HEK293 (cell line): Measurements from ENCODE around the gene HLA-DMB.
A peak's percentile ranks its signal among the peaks of the same experiment; 100 is the strongest.

Source experiments
- BCL11A ChIP-seq: fragments of 450-650 bp; formaldehyde crosslinking; IDR thresholded peaks from 2 replicates; pipeline ENCODE4 v1.5.1; 2016; ENCODE audit warnings: low read depth, missing biosample characterization, missing genetic modification characterization
- FEZF1 ChIP-seq: fragments of 450-650 bp; formaldehyde crosslinking; IDR thresholded peaks from 2 replicates; pipeline ENCODE4 v1.5.1; 2016; ENCODE audit warnings: missing biosample characterization, missing genetic modification characterization
- GLIS1 ChIP-seq: fragments of 450-650 bp; formaldehyde crosslinking; IDR thresholded peaks from 2 replicates; pipeline ENCODE4 v1.5.1; 2016; ENCODE audit warnings: missing biosample characterization, missing genetic modification characterization
- HIC1 ChIP-seq: fragments of 450-650 bp; formaldehyde crosslinking; IDR thresholded peaks from 2 replicates; pipeline ENCODE4 v1.5.1; 2016; ENCODE audit warnings: missing biosample characterization, missing genetic modification characterization
- KLF8 ChIP-seq: fragments of 450-650 bp; formaldehyde crosslinking; IDR thresholded peaks from 2 replicates; pipeline ENCODE4 v1.5.1; 2016; ENCODE audit warnings: missing biosample characterization, missing genetic modification characterization
- MEIS1 ChIP-seq: sonication (generic); formaldehyde crosslinking; IDR thresholded peaks from 2 replicates; pipeline ENCODE4 v1.8.1; 2022; ENCODE audit warnings: missing genetic modification reagents, mild to moderate bottlenecking, borderline replicate concordance
- SP7 ChIP-seq: fragments of 450-650 bp; formaldehyde crosslinking; IDR thresholded peaks from 2 replicates; pipeline ENCODE4 v1.5.1; 2016; ENCODE audit warnings: missing biosample characterization, missing genetic modification characterization
- ZBTB20 ChIP-seq: fragments of 450-650 bp; formaldehyde crosslinking; IDR thresholded peaks from 2 replicates; pipeline ENCODE4 v1.5.1; 2016; ENCODE audit warnings: missing biosample characterization, missing genetic modification characterization
- ZBTB44 ChIP-seq: fragments of 450-650 bp; IDR thresholded peaks from 2 replicates; pipeline ENCODE4 v1.5.1; 2018; ENCODE audit warnings: missing biosample characterization, mild to moderate bottlenecking, missing genetic modification characterization
- ZBTB8A ChIP-seq: fragments of 450-650 bp; formaldehyde crosslinking; IDR thresholded peaks from 2 replicates; pipeline ENCODE4 v1.5.1; 2016; ENCODE audit warnings: missing biosample characterization, missing genetic modification characterization
- ZFP37 ChIP-seq: fragments of 450-650 bp; formaldehyde crosslinking; IDR thresholded peaks from 2 replicates; pipeline ENCODE4 v1.5.1; 2016; ENCODE audit warnings: missing biosample characterization, missing genetic modification characterization
- ZNF280C ChIP-seq: fragments of 450-650 bp; formaldehyde crosslinking; IDR thresholded peaks from 2 replicates; pipeline ENCODE4 v1.5.1; 2016; ENCODE audit warnings: missing biosample characterization, missing genetic modification characterization
- ZNF335 ChIP-seq: fragments of 450-650 bp; formaldehyde crosslinking; conservative IDR thresholded peaks from 2 replicates; pipeline ENCODE4 v1.5.1; 2016; ENCODE audit warnings: missing biosample characterization, missing genetic modification characterization
- ZNF366 ChIP-seq: fragments of 450-650 bp; formaldehyde crosslinking; conservative IDR thresholded peaks from 2 replicates; pipeline ENCODE4 v1.5.1; 2016; ENCODE audit warnings: missing biosample characterization, missing genetic modification characterization
- ZNF37A ChIP-seq: fragments of 450-650 bp; IDR thresholded peaks from 2 replicates; pipeline ENCODE4 v1.5.1; 2018; ENCODE audit warnings: missing biosample characterization, missing genetic modification characterization
- ZNF394 ChIP-seq: fragments of 450-650 bp; formaldehyde crosslinking; IDR thresholded peaks from 2 replicates; pipeline ENCODE4 v1.5.1; 2016; ENCODE audit warnings: missing biosample characterization, missing genetic modification characterization, mild to moderate bottlenecking, moderate library complexity, borderline replicate concordance
- ZNF426 ChIP-seq: fragments of 450-650 bp; formaldehyde crosslinking; IDR thresholded peaks from 2 replicates; pipeline ENCODE4 v1.5.1; 2017; ENCODE audit warnings: missing biosample characterization, missing genetic modification characterization, mild to moderate bottlenecking, inconsistent platforms, moderate library complexity
- ZNF548 ChIP-seq: fragments of 450-650 bp; formaldehyde crosslinking; IDR thresholded peaks from 2 replicates; pipeline ENCODE4 v1.5.1; 2016; ENCODE audit warnings: missing biosample characterization, missing genetic modification characterization
- ZNF560 ChIP-seq: fragments of 450-650 bp; formaldehyde crosslinking; IDR thresholded peaks from 2 replicates; pipeline ENCODE4 v1.5.1; 2017; ENCODE audit warnings: missing biosample characterization, missing genetic modification characterization, borderline replicate concordance
- ZNF629 ChIP-seq: fragments of 450-650 bp; formaldehyde crosslinking; IDR thresholded peaks from 2 replicates; pipeline ENCODE4 v1.5.1; 2017; ENCODE audit warnings: missing biosample characterization, missing genetic modification characterization
- ZNF639 ChIP-seq: fragments of 450-650 bp; formaldehyde crosslinking; IDR thresholded peaks from 2 replicates; pipeline ENCODE4 v1.5.1; 2016; ENCODE audit warnings: missing biosample characterization, missing genetic modification characterization
- ZNF670 ChIP-seq: fragments of 450-650 bp; formaldehyde crosslinking; IDR thresholded peaks from 2 replicates; pipeline ENCODE4 v1.5.1; 2016; ENCODE audit warnings: missing biosample characterization, missing genetic modification characterization, low read depth
- ZNF843 ChIP-seq: fragments of 450-650 bp; formaldehyde crosslinking; IDR thresholded peaks from 2 replicates; pipeline ENCODE4 v1.5.1; 2016; ENCODE audit warnings: missing biosample characterization, missing genetic modification characterization
- ZSCAN18 ChIP-seq: fragments of 450-650 bp; formaldehyde crosslinking; IDR thresholded peaks from 2 replicates; pipeline ENCODE4 v1.5.1; 2016; ENCODE audit warnings: missing biosample characterization, missing genetic modification characterization
- ZSCAN30 ChIP-seq: fragments of 450-650 bp; IDR thresholded peaks from 2 replicates; pipeline ENCODE4 v1.5.1; 2018; ENCODE audit warnings: missing biosample characterization, mild to moderate bottlenecking, missing genetic modification characterization, moderate library complexity
- TF ChIP-seq, protein P1 (sequence below): fragments of 450-650 bp; formaldehyde crosslinking; IDR thresholded peaks from 2 replicates; pipeline ENCODE4 v1.5.1; 2017; ENCODE audit warnings: missing biosample characterization, missing genetic modification characterization
- TF ChIP-seq, protein P2 (sequence below): fragments of 450-650 bp; formaldehyde crosslinking; IDR thresholded peaks from 2 replicates; pipeline ENCODE4 v1.5.1; 2016; ENCODE audit warnings: missing biosample characterization, missing genetic modification characterization

Gene HLA-DMB

GRCh38 chr6:32894085-32895005 lies 46.5 kb downstream of the HLA-DMB start (continued):
- TF ChIP-seq ZNF548: no peak
- peak; percentile 73 for TF ChIP-seq ZNF394 (tag by site-specific recombination)
- TF ChIP-seq MEIS1: no peak
- TF ChIP-seq ZNF639 (tag by site-specific recombination): no peak
- TF ChIP-seq SP7 (tag by site-specific recombination): peak; percentile 68
- 0 out of 2 replicates have a peak, but pooled peaks have one; percentile 56 for TF ChIP-seq ZSCAN30
- peak; percentile 89 for TF ChIP-seq GLIS1 (tag by site-specific recombination)
- no peak for TF ChIP-seq BCL11A (tag by site-specific recombination)
- TF ChIP-seq ZNF335 (tag by site-specific recombination): peak; percentile 98
- TF ChIP-seq ZNF37A (tag by site-specific recombination): no peak
- TF ChIP-seq ZNF426 (tag by site-specific recombination): no peak
- peak; percentile 52 for TF ChIP-seq ZNF366 (tag by site-specific recombination)
- TF ChIP-seq HIC1 (tag by site-specific recombination): peak; percentile 94
- TF ChIP-seq ZNF280C (tag by site-specific recombination): no peak
- TF ChIP-seq ZBTB8A (tag by site-specific recombination): peak; percentile 82
- no peak for TF ChIP-seq ZNF670 (tag by site-specific recombination)
- no peak for TF ChIP-seq ZSCAN18 (tag by site-specific recombination)
- TF ChIP-seq ZNF843 (tag by site-specific recombination): no peak
- no peak for TF ChIP-seq ZBTB44 (tag by site-specific recombination)
- no peak for TF ChIP-seq ZNF560 (tag by site-specific recombination)
- TF ChIP-seq, protein P1, sequence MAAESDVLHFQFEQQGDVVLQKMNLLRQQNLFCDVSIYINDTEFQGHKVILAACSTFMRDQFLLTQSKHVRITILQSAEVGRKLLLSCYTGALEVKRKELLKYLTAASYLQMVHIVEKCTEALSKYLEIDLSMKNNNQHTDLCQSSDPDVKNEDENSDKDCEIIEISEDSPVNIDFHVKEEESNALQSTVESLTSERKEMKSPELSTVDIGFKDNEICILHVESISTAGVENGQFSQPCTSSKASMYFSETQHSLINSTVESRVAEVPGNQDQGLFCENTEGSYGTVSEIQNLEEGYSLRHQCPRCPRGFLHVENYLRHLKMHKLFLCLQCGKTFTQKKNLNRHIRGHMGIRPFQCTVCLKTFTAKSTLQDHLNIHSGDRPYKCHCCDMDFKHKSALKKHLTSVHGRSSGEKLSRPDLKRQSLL (tag by site-specific recombination): peak; percentile 97
- TF ChIP-seq, protein P2, sequence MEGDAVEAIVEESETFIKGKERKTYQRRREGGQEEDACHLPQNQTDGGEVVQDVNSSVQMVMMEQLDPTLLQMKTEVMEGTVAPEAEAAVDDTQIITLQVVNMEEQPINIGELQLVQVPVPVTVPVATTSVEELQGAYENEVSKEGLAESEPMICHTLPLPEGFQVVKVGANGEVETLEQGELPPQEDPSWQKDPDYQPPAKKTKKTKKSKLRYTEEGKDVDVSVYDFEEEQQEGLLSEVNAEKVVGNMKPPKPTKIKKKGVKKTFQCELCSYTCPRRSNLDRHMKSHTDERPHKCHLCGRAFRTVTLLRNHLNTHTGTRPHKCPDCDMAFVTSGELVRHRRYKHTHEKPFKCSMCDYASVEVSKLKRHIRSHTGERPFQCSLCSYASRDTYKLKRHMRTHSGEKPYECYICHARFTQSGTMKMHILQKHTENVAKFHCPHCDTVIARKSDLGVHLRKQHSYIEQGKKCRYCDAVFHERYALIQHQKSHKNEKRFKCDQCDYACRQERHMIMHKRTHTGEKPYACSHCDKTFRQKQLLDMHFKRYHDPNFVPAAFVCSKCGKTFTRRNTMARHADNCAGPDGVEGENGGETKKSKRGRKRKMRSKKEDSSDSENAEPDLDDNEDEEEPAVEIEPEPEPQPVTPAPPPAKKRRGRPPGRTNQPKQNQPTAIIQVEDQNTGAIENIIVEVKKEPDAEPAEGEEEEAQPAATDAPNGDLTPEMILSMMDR: peak; percentile 52; the same call in 1 of the 2 replicates
- no peak; the same call in 1 of the 2 replicates for TF ChIP-seq FEZF1 (tag by site-specific recombination)
- TF ChIP-seq ZFP37 (tag by site-specific recombination): peak; percentile 71; the same call in 1 of the 2 replicates
- TF ChIP-seq KLF8: peak; percentile 93
- peak; percentile 36 for TF ChIP-seq ZNF629 (tag by site-specific recombination)
- TF ChIP-seq ZBTB20 (tag by site-specific recombination): peak; percentile 99
